GM18870 (cell line): Measurements from ENCODE around the gene MYH7.
A peak's percentile ranks its signal among the peaks of the same experiment; 100 is the strongest.
"Not testable (repeated sequence)": the region's sequence is repeated elsewhere in the genome, so short reads cannot be mapped to it uniquely, and the experiment has no call there.

ENCODE experiments used
- ATAC-seq: cut with Tn5 transposase; IDR thresholded peaks from one replicate; pipeline ENCODE4 v1.9.1; 2021; ENCODE audit warnings: moderate library complexity; ENCODE audit not compliant: unreplicated experiment

MYH7 gene

DNA sequence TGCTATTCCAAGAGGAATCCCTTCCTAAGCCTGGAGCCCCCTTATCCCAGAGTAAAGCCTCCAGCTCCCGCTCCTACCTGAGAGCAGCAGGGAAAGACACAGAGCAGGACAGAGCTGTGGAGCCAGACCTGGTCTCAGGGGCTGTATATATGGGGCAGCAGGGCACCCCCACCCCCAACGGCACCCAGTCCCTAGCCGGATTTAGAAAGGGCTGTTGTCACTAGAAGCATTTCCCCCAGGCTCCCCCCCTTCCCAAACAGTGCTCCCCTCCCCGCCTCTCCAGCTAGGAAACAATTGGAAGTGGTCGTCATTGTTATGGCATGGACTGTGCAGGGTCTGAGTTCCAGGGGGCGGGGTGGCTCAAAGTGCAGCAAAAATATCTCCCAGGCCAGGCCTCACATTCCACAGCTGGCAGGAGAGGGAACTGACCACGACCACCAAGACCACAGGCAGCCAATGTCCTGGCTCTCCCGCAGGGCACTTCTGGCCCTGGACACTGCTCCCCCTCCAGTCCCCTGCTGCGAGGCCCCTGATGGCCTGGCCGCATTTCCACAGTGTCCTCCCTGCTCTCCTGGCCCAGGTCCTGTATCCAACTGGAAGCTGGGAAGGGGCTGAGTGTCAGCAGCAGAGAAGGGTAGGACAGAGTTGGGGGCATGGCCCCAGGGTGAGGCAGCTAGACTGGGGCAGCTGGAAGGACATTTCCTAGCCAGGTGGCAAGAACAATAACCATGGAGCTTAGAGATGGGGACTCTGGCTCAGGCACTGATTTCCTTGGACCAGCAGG is at the start of gene MYH7:
MYH7 (minus strand) TSS at position 118 of the 784 bp plus-strand sequence. CDS start 1,928 bp downstream, outside the sequence.
- no peak for ATAC-seq

DNA sequence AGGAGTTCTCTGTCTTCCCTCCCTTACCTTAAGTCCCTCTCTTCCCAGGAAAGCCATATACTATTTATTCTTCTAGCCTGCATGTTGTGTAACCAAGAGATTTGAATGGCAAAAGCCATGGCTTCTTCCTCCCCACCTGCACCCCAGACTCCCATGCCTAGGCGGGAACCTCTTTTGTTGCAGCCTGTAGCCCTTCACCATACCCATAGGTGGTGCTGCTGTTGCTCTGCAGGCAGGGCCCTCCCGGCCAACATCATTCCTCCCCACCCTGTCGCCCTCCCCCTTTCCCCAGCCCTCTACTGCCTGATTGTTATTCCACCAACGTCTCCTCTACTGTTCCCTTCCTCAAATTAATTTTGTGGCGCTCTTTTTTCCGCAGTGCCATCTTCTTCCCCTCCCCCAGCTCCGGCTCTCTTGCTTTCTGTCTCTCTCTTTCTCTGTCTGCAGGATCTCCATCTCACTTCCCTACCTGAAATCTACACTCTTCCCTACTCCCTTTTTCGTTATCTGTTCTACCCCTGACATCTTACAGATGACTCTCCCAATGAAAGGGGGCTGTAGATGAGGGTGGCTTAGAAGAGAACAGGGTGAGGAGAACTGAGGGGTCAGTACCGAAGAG is 47.9 kb upstream of the MYH7 start:
- ATAC-seq = no peak

DNA sequence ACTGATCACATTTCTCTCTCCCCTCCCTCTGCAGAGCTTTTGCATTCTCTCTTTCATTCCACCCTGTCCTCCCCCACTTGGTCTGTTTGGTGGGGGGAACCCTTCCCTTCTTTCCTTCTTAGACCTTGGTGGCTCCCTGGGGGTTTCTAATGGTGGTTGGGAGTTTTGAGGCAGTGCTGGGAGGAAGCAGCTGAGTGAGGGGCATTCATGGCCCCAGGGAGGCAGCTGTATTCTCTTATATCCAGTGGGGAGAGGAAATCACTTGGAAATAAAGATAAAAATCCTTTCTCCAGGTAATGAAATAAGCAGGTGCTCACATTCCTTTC is 47.3 kb upstream of the MYH7 start:
- no peak for ATAC-seq

DNA sequence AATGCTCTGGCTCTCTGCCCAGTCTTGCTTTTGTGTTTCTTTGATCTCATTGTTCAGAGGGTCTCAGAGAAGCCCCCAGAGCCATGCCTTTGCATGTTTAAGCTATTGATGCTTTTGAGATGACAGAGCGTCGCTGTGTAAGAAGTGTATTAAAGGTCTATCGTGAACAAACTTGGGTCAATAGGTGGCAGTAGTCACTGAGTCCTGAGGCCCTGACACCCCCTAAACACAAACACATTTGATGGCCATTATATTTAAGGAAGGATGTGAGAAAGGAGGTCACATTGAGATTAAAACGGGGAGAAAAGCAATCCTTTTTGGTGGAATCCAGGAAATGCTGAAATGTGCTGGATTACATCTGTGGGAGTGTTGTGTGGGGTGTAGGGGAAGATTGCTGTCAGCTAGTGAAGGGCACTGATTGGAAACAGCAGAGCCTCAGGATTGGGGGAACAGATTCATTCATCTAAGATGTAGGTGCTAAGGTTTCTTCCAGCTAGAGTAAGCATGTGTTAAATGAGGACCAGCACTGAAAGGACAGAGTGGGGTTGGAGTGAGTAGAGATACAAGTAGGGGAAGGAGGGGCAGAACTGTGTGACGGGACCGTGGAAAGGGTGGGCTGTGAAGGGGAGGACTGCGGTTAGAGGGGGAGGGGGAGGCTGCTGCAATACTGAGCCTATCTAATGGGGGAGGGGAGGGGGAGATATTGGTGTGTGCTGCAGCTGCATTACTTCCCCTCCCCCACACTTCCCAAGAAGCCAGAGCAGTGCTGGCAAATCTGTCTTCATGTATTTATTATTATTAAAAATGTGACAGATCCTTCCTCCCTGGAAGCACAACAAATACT is 46.7 kb upstream of the MYH7 start:
- ATAC-seq = no peak

DNA sequence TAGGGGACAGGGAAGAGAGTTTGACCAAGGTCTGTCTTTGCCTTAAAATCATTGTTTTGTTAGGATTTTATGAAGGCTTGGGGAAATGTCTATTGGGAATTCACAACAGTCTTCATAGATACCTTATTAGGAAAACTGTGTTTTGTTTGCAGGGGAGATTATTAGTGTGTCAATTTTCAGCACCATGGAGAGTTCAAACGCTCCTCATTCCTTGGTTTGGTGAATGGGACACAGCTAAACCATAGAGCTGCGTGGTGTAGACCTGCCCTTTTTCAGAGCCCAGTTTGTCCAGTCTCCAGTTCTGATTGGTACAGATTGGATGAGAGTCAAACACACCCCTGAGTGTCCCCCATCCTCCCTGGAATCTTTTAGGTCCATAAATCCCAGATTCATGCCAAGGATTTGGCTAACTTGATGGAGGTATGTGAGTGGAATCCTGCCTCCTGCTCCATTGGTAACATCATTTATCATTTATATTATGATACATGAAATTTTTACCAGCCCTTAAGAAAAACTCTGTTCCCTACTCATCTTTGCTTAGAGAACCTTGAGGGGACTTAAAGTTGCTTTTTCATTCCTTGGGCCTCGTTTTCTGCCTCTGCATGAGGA is 46.0 kb upstream of the MYH7 start:
- ATAC-seq = no peak

DNA sequence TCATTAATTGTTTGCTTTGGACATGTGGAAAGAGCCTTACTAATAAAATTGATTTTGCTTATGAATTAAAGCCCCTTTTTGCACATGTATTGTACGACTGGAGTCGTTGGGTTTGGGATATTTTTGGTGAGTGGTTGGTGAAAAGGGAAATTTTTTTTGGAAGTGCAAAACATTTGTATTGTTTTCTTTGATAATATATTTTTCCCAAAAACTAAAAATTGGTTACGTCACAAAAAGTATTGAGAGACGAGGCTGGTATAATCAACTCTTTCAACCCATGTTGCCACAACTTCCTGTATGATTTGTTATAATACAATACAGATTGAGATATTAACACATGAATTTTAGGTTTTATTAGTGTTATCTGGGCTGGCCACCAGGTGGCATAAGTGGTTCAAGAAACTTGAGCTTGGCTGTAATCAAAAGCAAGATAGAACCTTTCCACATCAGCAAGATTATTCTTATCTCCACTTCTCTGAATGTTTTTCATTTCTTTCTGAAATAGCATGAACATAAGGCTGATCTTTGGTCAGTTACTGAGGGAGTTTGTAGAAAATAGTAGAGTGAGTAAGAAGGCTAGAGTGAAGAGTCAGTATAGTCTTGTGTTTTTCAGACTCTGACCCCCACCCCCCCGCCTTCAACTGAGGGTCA is 42.8 kb upstream of the MYH7 start:
- ATAC-seq = no peak

DNA sequence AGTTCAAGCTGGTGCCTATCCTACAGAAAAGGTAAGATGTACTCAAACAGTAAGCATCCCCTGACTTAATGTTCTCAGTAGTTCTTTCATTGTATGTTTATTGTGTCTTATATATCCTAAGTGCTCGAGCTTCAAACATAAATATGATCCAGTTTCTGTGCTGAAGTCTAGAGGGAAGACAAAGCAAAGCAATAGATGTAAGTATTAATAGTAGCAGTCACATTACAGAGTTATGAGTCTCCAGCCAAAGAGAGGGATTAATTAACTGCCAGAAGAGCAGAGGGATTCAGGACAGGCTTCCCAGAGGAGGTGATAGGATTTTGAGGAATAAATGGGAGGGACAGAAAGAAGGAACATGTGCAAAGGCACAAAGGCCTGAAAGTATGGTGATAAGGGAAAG is 35.5 kb upstream of the MYH7 start:
- no peak for ATAC-seq

DNA sequence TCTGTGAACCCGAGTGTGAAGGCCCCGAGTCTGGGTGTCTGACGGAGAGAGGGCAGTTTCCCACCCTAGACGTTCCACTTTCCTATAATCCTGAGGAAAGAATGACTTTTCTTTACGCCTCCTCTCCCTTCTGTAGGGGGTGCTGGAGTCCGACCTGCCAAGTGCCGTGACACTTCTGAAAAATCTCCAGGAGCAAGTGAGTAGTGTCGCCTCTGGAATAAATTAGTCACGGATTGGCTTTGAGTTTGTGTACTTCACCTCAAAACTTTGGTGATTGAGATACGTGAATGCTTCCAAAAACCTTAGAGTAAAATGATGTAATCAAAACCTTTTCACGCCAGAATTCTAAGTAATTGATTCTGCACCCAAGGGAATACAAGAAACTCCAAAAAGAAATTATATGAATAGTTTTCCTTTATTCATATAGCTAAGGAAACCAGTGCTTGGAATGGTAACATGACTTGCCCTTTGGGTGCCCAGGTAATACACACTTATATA is 34.5 kb upstream of the MYH7 start:
- ATAC-seq = no peak

DNA sequence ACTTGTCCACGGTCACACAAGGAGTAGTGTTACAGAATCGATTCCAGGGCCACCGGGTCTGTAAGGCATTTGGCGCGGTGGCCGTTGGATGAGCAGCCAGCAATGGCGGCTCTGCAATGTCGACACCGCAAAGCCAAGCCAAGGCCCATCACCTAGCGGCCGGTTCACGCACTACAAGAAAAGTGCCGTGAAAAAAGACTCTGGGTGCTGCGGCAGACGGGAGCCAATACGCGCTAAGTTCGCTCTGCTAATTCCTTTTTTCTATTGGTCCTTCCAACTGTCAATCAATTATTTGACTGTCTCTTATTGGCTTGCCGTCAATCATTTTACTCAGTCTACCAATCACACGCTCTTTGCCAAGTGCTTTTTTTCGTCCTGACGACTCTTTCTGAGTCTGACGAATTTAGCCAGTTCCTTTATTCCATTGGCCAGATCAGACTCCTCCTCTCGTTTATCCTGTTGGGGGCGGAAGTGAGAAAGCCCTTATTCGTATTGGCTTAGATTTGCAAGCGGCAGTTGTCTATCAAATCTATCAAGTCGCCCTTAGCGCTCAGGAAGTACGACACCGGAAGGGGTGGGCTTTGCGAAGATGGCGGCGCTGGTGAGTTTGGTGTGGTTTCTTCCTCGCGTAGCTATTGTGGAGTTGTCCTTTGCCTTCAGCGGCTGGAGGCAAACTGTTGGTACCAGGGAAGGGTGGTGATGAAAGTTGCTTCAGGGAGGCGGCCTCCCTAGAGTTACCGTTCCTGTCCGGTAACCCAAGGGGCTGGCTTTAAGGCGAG is 33.9 kb upstream of the MYH7 start, which contains the start of gene NGDN:
NGDN (plus strand) TSS at position 577 of the 779 bp plus-strand sequence; CDS start at position 590, 13 bp downstream.
- peak; percentile 98 for ATAC-seq

DNA sequence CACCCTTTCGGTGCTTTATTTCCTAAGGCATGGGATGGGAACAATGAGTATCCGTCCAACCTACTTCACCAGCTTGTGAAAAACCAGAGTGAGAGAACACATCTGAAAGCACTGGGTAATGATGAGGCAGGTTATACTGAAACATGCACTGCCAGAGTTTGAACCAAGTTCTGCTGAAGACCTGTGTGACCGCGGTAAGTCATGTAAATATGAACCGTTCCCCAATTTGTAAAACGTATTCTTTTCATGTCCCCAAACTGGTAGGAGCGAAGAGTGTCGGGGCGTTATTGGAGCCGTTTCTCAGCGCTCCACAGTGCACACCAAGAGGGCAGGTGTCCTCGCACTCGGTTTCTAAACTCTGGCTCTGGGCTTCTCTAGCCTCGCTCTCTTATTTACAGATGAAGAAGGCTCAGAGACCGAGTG is 33.3 kb upstream of the MYH7 start:
- no peak for ATAC-seq

DNA sequence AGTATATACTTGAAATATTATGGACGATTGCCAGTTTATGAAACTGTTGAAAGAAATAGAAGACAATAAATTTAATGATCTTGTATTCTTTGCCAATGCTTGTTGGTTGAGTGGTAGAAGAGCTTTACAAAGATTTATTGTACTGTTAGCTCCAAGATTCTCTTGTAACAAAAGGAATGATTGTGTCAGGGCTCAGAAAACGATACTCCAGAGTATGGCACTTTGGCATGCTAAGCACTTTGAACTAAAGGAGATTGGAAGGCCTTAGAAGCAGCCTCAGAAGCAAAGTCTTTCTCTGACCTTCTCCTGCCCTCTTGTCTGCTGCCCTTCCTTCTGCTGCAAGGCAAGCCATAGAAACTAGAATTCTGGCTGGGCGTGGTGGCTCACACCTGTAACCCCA is 29.8 kb upstream of the MYH7 start:
- ATAC-seq = no peak

DNA sequence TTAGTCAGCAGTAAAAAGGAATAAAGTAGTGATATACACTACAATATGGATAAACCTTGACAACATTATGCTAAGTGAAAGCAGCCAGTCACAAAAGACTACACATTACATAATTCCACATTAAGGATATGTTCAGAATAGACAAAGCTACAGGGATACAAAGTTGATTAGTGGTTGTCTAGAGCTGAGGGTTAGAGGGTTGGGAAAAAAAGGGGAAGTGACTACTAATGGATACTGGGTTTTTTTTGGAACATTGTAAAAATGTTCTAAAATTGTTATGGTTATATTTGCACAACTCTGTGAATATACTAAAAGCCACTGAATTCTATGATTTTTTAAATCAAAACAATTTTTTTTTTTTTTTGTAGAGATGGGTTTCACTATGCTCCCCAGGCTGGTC is 29.2 kb upstream of the MYH7 start:
- ATAC-seq = no peak

DNA sequence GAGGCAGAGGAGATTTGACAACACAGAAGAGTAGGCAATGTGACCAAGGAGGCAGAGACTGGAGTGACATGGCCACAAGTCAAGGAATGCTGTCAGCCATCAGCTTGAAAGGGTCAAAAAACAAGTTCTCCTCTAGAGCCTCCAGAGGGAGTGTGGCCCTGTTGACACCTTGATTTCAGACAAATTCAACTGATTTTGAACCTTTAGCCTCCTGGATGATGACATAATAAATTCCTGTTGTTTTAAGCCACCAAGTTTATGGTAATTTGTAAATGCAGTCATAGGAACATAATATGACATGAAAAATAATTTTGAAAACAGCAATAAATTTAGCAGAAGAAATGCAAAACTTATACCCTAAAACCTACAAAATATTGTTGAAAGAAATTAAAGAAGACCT is 25.5 kb upstream of the MYH7 start:
- ATAC-seq = no peak

DNA sequence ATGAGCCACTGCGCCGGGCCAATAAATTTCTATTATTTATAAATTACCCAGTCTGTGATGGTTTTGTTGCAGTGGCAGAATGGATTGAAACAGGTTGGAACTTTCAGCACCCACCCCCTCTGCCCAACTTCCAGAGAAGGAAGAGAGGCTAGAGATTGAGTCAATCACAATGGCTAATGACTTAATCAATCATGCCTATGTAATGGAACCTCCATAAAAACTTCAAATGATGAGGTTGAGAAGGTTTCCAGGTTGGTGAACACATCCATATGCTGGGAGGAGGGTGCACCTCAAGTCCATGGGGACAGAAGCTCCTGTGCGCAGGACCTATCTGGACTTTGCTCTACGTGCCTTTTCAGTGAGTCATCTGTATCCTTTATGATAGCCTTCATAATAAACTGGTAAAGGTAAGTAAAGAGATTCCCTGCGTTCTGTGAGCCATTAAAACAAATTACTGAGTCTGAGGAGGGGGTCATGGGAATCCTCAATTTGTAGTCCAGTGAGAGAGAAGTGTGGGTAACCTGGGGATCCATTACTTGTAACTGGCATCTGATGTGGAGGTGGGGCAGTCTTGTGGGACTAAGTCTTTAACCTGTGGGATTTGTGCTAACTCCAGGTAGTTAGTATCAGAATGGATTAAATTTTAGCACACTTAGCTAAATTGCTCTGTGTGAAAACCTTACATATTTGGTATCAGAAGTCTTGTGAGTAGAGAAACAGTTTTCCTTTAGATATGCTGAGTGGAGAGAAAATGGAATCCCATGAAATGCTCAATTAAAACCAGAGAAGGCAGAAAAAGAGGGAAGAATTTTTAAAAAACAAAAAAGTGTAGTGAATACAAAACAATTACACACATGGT is 22.4 kb upstream of the MYH7 start:
- no peak for ATAC-seq

DNA sequence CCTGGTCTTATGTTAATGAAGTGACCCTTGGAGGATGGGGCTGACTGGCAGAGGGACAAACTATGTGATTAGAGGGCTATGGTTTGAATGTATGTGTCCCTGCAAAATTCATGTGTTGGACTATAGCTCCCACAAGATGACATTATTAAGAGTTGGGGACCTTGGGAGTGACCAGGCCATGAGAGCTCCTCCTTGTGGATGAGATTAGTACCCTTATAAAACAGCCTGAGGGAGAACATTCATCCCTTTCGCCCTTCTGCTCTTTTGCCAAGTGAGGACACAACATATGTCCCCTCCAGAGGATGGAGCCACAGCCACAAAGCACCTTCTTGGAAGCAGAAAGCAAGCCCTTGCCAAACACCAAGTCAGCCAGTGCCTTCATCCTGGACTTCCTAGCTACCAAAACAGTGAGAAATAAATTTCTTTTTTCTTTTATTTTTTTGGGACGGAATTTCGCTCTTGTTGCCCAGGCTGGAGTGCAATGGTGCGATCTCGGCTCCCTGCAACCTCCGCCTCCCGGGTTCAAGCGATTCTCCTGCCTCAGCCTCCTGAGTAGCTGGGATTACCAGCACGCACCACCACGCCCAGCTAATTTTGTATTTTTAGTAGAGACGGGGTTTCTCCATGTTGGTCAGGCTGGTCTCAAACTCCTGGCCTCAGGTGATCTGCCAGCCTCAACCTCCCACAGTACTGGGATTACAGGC is 21.6 kb upstream of the MYH7 start:
- not testable (repeated sequence) for ATAC-seq

DNA sequence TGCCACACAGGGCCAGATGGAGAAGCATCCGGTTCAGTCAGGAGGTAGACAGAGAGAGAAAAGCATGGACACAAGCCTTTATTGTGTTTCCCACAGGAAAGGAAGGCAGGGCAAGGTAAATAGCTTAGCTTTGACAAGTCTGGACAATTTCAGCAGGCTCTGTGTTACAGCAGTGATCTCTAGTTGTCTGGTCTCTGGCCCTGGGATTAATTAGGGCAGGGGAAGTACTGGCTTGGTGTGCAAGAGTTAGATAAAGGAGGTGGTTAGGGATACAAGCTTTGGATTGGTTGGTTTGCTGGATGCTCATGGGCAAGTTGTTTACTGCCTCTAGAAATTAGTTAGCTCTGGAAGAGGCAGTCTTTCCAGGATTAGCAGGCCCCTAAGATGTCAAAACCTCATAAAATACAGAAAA is 19.0 kb upstream of the MYH7 start:
- no peak for ATAC-seq

DNA sequence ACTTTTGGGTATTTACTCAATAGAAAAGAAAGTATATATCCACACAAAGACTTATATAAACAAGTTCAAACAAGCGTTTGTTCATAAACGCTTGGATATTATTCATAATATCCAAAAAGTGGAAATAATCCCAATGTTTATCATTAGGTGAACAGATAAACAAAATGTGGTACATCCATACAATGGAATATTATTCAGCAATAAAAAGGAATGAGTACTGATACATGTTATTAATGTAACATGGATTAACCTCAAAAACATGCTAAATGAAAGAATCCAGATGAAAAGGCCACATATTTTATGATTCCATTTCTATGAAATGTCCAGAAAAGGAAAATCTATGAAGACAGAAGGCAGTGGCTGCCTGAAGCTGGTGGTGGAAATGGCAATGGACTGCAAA is 16.8 kb upstream of the MYH7 start:
- no peak for ATAC-seq

DNA sequence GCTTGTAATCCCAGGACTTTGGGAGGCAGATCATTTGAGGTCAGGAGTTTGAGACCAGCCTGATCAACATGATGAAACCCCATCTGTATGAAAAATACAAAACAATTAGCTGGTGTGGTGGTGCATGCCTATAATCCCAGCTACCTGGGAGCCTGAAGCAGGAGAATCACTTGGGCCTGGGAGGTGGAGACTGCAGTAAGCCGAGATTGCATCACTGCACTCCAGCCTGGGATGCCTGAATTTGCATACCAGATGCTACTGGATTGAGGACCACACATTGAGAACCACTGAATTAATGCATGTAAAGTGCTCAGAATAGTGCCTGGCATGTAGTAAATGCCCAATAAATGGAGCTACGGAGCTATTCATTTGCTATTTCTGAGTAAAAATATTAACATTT is 14.9 kb upstream of the MYH7 start:
- ATAC-seq = no peak
